Kidney capillary endothelial cell (primary cell): ENCODE measurements around the gene HSPA6.
"Not testable (repeated sequence)": the region's sequence is repeated elsewhere in the genome, so short reads cannot be mapped to it uniquely, and the experiment has no call there.

Source experiments
- DNase-seq: peaks from one replicate; pipeline ENCODE4 v3.0.0-alpha.2; 2018; ENCODE audit warnings: low spot score

HSPA6 gene

DNA sequence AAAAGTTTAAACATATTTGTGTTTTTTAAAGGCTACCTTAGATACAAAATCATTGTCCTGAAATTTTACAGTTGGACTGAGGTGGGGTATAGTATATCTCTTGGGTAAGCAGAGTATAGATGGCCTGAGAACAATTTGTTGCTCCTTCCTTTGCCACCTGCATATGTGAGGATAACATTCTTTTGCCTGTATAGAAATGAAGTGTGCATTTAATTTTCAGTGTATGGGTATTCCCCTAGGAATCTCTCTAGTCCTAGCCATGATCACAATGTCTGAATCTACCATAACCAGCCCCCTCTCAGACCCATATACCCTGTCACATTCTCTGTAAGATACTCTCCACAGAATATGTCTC, 21.0 kb upstream of the HSPA6 start:
- DNase-seq, result no peak

DNA sequence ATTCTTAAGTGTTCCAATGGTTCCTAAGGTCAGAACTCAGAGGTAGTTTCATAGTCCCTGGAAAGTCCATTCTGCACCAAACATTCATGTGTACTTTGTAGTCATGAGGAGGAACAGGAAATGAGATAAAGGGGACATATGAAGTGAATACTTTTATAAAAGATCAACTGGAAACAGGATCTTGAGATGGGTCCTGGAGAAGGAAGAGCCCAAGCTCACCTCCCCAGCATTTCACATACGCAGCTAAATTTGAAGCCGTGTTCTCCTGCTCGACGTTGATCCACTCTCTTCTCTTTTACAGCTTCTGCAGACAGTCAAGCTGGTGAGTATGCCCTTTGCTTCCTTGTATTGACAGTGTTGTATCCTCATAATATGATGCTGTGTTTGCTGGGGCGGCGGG, 18.7 kb upstream of the HSPA6 start:
- DNase-seq, result no peak

DNA sequence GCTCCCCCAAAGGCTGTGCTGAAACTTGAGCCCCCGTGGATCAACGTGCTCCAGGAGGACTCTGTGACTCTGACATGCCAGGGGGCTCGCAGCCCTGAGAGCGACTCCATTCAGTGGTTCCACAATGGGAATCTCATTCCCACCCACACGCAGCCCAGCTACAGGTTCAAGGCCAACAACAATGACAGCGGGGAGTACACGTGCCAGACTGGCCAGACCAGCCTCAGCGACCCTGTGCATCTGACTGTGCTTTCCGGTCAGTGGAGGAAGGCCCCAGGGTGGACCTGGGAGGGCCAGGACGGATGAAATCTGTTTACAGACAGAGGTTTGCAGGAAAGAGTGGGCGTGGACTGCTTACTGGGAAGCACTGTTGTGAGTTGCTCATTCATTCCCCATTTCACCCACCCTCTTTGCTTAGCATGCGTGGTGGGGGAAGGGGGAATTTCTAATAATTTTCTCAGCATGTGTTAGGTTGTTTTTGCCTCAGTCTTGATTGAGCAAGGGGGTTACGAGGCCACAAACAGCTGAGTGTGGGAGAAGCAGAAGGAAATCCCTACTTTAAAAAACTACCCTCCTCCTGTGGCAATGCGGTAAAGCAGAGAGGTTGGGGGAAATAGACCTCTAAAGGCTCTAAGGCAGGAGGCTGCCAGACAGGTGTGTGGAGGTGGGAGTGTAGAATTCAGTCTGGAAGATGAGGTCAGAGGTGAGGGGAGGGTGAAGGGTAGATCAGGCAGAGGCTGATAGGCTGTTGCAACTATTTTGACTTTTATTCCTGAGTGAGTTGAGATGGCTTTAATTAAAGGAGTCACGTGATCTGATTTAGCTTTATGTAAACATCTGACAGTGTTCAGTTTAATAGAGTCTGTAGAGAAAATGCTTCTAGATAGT, 17.8 kb upstream of the HSPA6 start:
- no peak for DNase-seq

DNA sequence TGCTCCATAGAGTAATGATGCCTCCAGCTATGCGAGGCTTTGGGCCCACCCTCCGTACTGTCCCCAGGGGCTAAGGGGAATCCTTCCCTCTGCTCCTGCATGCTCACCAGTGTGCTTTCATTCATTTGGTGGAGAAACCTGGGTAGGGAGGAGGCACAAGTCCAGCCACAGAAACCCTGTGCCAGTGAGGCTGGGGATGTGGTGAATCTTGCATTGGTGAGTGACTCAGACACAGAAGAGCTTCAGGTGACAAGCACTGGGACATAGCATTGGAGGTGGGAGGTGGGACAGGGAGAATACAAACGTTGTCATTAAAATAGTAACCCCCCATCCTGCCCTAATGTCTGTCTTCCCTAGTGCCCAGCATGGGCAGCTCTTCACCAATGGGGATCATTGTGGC, 13.9 kb upstream of the HSPA6 start:
- no peak for DNase-seq

DNA sequence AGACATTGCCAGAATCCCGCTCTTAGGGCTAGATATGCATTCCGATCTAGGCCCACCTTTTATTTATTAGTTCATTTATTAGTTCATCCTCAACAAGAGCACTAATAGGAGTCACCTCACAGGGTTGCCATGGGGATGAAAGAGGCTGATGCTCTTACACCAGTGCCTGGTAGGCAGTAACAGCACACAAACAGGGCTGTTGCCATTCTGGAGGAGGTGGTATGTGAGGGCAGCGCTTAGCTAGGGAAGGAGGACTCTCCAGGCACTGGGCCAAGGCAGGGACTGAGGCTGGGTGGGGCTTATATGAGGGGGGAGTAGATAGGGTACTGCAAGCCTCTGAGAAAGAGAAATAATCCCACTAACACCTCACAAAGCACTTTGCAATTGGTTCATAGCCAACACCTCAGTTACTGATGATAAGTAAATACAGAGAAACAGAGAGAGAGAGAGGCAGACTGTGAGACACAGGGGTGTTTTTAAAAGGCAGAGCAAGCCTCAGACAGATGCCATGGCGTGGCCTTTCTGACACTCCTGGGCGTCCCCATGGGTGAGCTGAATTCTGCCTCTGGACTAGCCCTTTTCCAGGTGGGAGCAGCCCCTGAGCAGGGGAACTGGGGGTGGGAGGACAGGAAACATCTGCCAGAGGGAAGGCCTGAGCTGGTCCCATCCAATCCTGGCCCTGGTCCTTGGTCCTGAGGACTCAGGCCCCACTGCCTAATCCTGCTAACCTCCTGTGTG, 13.2 kb upstream of the HSPA6 start:
- no peak for DNase-seq

DNA sequence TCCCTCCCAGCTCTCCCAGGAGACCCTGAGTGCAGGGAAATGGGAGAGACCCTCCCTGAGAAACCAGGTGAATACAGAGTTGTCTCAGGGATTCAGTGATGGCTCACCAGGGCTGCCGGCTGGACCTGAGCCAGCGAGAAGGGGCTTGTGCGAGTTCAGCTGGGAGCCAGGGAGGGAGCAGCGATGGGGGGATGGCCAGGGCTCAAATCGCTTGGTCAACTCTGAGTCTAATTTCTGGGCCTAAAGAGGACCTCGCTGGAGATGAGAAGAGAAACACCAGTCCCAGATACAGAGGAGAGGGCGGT, 12.6 kb upstream of the HSPA6 start:
- no peak for DNase-seq

DNA sequence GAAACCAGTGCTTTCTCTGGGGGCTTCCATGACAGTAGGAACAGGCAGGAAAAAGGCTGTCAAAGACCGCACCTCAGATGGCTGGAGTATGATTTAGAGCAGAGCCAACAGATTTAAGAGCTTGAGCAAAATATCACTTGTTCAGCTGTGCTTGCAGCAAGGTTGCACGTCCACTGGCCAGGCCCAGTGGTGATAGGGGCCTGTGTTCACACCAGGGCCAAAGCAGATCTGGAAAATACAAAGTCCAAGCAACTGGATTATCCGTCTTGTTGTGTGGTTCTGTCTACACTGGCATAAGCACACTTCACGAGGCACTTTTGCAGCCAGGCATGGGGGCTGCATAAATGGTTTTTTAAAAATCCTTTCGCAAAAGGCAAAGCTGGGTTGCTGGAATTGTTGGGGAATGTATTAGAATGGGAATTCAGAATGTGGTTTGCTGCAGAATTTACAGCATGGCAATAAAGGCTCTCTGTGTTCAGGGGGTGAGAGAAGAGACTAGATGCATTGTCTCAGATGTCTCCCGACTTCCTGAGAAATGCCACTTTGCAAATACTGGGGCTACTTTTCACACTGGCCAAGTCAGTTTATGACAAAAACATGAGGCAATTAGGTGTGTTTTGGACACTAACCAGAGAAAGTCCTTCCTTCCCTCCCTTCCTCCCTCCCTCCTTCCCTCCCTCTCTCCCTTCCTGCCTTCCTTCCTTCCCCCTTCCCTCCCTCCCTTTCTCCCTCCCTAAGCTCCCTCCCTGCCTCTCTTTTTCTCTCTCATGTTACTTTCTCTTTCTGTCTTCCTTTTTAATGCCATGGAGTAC, 11.5 kb upstream of the HSPA6 start:
- DNase-seq, result not testable (repeated sequence)

DNA sequence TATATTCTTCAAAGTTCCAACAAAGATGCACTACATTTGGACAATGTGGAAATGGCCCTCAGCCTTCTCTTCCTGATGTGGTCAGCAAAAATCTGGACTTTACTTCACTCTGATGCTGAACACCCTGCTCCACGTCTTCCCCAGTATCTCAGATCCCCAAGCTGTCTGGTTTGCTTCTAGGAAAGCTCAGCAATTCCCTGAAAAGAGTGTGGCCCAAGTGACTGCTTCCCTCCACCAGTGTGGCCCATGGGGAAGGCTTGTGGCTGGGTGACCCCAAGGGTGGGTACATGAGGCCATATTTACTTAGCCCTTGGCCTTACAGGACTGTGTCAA, 10.9 kb upstream of the HSPA6 start:
- not testable (repeated sequence) for DNase-seq

DNA sequence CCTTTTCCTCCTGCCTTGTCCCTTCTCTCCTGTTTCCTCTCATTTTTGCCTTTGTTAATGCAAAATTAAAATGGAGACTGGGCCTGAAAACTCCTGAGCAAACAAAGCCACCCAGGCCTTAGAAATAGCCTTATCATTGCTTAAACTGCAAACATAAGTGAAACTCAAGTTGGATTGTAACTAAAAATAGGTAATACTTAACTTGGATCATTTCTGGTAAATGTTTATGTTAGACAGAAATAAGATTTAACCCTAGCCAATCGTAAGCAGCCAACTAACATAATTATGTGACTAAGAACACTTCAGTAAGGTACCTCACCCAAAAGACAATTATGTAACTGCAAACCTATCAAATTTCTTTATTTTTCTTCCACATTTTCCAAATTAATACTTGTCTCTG, 10.4 kb upstream of the HSPA6 start:
- not testable (repeated sequence) for DNase-seq

DNA sequence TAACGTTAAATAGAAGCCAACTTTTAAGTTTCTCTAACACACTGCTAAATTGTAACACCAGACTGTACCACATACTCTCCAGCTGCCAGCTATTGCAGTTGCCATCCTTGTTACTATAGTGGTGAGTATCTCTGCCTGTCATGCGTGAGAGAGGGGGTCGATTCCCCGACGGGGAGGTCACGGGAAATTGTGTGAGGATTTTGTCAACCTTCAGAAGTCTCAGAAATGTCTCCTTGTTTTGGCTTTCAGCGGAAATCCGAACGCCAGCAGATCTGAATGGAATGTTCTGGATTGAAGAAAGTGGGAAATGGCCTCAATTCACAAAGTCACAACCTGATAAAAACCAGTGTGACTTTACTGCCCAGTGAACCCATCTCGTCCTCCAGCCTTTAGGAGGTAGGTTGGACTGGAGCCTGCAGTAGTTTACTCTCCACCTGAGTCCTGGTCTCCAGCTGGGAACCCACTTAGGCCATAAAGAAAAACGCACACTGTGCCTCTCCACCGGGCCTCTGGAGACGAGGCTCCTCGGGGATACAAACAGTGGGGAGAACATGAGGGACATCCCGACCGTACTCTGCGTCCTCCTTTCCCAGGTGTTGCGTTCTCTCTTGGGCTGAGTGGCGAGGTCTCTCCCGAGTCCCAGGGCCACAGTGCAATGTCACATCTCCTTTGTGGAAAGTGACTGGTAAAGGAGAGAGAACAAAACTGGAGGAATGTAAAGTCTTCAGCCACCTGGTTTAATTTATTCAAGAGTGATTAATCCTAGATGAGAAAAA, 1.1 kb upstream of the HSPA6 start:
- not testable (repeated sequence) for DNase-seq

DNA sequence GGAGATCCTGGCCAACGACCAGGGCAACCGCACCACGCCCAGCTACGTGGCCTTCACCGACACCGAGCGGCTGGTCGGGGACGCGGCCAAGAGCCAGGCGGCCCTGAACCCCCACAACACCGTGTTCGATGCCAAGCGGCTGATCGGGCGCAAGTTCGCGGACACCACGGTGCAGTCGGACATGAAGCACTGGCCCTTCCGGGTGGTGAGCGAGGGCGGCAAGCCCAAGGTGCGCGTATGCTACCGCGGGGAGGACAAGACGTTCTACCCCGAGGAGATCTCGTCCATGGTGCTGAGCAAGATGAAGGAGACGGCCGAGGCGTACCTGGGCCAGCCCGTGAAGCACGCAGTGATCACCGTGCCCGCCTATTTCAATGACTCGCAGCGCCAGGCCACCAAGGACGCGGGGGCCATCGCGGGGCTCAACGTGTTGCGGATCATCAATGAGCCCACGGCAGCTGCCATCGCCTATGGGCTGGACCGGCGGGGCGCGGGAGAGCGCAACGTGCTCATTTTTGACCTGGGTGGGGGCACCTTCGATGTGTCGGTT, 477 bp downstream of the HSPA6 start:
- DNase-seq, result not testable (repeated sequence)

DNA sequence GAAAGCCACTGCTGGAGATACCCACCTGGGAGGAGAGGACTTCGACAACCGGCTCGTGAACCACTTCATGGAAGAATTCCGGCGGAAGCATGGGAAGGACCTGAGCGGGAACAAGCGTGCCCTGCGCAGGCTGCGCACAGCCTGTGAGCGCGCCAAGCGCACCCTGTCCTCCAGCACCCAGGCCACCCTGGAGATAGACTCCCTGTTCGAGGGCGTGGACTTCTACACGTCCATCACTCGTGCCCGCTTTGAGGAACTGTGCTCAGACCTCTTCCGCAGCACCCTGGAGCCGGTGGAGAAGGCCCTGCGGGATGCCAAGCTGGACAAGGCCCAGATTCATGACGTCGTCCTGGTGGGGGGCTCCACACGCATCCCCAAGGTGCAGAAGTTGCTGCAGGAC, 981 bp downstream of the HSPA6 start:
- not testable (repeated sequence) for DNase-seq

DNA sequence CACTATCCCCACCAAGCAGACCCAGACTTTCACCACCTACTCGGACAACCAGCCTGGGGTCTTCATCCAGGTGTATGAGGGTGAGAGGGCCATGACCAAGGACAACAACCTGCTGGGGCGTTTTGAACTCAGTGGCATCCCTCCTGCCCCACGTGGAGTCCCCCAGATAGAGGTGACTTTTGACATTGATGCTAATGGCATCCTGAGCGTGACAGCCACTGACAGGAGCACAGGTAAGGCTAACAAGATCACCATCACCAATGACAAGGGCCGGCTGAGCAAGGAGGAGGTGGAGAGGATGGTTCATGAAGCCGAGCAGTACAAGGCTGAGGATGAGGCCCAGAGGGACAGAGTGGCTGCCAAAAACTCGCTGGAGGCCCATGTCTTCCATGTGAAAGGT, 1.6 kb downstream of the HSPA6 start:
- not testable (repeated sequence) for DNase-seq

DNA sequence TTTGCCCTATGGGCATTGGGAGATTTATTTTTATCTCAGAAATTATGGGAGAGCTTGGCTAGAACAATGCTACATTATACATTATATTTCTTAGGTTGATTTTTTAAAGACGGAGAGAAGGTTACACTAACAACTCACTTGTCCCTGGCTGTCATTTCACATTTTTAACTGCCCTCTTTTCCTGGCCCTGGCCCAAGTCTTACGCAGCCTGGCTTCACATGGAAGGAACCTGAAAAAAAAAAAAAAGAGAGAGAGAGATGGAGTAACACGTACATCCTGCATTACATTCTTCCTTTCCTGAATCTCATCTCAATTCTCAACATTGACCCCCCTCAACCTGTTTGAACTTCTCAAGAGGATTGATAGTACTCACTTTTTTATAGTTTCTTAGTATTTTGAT, 4.2 kb downstream of the HSPA6 start:
- DNase-seq, result not testable (repeated sequence)

DNA sequence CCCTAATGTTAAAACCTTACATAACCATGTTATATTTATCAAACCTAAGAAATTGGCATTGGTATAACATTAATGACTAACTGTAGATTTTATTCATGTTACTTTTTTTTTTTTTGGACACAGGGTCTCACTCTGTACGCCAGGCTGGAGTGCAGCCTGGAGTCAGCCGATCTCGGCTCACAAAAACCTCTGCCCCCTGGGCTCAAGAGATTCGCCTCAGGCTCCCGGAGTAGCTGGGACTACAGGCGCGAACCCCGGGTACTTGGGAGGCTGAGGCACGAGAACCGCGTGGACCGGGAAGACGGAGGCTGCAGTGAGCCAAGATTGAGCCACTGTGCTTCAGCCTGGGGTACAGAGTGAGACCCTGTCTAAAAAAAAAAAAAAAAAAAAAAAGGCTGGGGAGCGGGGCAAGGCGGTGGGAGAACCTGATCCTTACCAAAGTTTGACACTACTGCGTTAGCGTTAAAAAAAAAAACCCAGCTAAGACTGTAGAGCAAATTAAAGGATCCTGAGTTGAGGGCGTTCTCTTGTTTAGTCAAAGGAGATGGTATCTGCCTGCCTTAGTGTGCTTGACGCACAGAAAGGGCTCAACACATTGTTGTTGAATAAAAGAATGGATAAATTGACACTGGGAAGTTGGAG, 5.2 kb downstream of the HSPA6 start:
- not testable (repeated sequence) for DNase-seq

DNA sequence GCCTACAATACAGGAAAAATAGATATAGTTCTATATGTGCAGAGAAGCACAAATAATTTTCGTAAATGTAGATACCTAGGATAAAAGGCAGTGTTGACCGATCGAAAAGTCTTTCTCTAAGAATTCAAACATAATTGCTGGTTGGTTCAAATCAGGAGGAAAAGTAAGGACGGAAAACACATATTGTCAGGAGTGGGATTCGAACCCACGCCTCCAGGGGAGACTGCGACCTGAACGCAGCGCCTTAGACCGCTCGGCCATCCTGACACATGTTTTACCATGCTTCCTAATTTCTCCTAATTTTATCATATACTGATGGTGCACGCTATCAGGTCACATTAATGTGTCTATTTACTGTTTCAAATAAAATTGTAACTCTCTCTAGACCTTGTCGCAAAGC, 5.8 kb downstream of the HSPA6 start:
- peak; percentile 55 for DNase-seq

DNA sequence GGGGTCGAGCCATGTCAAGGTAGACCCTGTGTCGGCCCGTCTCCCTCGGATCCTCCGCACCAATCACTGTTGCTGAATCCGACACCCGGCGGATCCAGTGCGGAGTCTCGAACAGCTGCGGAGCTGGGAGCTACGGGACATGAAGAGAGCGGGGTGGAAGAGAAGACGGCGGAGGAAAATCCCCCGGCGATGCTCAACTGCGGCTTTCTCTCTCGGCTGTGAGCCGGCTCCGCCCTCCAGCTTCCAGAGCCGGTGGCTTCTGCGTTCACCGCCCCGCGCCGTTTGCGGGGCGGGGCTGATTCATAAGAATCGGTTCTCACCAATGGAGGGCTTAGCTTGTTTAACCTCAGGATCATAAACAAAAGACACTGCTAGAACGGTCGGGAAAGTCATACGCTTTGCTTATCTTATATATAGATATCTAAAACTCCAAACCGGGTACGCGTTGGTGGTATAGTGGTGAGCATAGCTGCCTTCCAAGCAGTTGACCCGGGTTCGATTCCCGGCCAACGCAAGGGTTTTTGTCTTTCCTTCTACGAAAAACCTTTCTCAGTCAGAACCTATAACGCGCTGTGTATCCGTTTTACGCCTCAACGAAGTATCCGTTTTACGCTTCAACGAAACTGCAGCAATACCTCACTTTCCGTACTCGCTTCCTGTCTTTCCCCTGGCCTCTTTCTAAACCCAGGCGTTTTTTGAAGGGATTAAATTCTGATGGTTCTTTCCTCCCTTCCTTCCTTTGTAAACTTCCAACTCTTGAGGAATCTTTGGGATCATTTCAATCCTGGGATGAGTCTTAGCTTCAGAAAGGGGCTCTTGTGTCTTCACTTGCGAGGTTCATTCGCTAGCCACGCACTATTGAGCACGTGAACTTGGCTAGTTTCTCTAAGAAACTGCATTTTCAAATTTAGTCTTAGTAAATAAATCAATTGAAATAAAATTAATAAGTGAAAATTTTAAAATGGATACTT, 6.6 kb downstream of the HSPA6 start:
- peak; percentile 86 for DNase-seq

DNA sequence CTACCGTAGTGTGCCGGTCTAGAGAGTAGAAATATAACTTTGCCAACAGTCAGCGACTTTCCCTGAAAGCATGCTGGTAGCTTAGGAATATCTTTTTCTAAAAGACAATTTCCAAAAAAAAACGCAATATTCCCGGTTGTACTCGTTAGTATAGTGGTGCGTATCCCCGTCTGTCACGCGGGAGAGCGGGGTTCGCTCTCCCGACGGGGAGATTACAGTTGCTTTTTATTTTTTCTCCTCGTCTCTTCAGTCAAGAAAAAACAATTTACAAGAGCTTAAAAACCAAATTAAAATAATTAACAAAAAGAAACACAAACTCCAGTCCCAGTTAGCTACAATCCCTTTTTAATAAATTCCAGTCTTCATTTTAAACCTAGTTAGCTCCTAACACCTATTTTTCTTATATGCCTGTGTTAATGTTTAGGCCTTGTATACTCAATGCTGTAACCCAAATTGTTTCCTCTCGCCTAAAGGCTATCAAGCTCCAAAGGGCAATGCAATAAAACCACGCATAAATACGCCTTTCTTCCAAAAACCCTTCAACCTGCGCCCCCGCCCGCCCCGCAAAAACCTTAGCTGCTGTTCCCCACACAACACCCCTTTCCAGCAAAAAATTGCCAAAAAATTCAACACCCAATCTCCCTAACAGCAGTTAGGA, 7.8 kb downstream of the HSPA6 start:
- DNase-seq, result no peak
